GM13977 (cell line): ENCODE measurements around the gene ATP5F1D.

Experiments used
- DNase-seq: peaks from one replicate; pipeline ENCODE4 v3.0.0; 2012; ENCODE audit warnings: low spot score
- CTCF ChIP-seq: IDR thresholded peaks from 2 replicates; pipeline ENCODE4 v1.5.1; 2012; ENCODE audit warnings: mild to moderate bottlenecking, control low read depth; ENCODE audit not compliant: insufficient read depth; ENCODE audit errors: extremely low read depth, missing control alignments
- in situ Hi-C: fragments of 300-500 bp; cut with MboI; formaldehyde crosslinking; loops from one replicate; pipeline ENCODE4 v1.12.0; 2022; ENCODE audit warnings: low sequenced_read_pairs, low pct_unique_long_range_greater_than_20kb, mixed read lengths, inconsistent platforms; ENCODE audit not compliant: unreplicated experiment

Gene ATP5F1D

GRCh38 chr19:1284979-1285736 is 43.6 kb downstream of the ATP5F1D start:
- TF ChIP-seq CTCF: no peak
- no peak for DNase-seq
- in situ Hi-C loops: loop anchor here (25.0 kb wide), 1 partner anchor 102 kb away; the partner anchor contains the start of gene NDUFS7

GRCh38 chr19:1285737-1286360 is 44.3 kb downstream of the ATP5F1D start, which contains the start of gene EFNA2:
TSS of gene EFNA2 (plus strand) at chr19:1285873. CDS start at chr19:1286169, 296 bp downstream.
- peak; percentile 22 for TF ChIP-seq CTCF
- DNase-seq: no peak
- in situ Hi-C loops: loop anchor here (25.0 kb wide), 1 partner anchor 101 kb away; the partner anchor contains the start of gene NDUFS7

- in situ Hi-C loops: loop anchor here (25.0 kb wide), 1 partner anchor 101 kb away; the partner anchor contains the start of gene NDUFS7
- DNase-seq: no peak
- TF ChIP-seq CTCF: no peak
Observed at GRCh38 chr19:1286487-1287353, 45.2 kb downstream of the ATP5F1D start.

- TF ChIP-seq CTCF: no peak
- in situ Hi-C loops: loop anchor here (25.0 kb wide), 1 partner anchor 100 kb away; the partner anchor contains the start of gene NDUFS7
- DNase-seq: no peak
Observed at GRCh38 chr19:1287354-1288225, 46.0 kb downstream of the ATP5F1D start.

- TF ChIP-seq CTCF: no peak
- in situ Hi-C loops: loop anchor here (25.0 kb wide), 1 partner anchor 99 kb away; the partner anchor contains the start of gene NDUFS7
- no peak for DNase-seq
Observed at GRCh38 chr19:1288226-1288612, 46.7 kb downstream of the ATP5F1D start.
